HG02678 (cell line): Measurements from ENCODE around the gene ATIC.

Experiments
- ATAC-seq: cut with Tn5 transposase; IDR thresholded peaks from one replicate; pipeline ENCODE4 v1.9.1; 2021; ENCODE audit warnings: mild to moderate bottlenecking, moderate library complexity; ENCODE audit not compliant: unreplicated experiment

Gene ATIC

GRCh38 chr2:215374642-215375466 is 63.0 kb downstream of the ATIC start:
- no peak for ATAC-seq

DNA sequence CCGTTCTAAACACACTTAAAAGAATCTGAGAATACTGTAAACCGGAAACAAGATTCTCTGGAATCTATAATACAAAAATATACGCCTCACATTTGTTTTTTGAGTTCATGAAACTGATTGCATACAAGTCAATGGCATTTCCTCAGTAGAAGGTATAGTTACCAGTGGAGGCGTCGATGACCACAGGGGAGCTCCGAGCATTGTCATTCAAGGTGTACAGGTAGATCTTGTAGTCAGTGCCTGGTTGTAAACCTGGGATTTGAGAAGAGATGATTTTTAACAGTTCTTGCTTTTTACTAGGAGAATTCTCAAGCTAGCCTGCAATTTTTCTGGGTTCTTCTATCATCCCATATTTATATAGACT is 63.6 kb downstream of the ATIC start:
- no peak for ATAC-seq

- ATAC-seq = no peak
These were observed 64.4 kb downstream of the ATIC start for GRCh38 chr2:215376103-215376780.

- no peak for ATAC-seq
These were observed 65.4 kb downstream of the ATIC start for GRCh38 chr2:215377283-215377682.

- ATAC-seq = no peak
These were observed 66.2 kb downstream of the ATIC start for GRCh38 chr2:215378045-215378444.

- no peak for ATAC-seq
These were observed 67.2 kb downstream of the ATIC start for GRCh38 chr2:215379039-215379438.

DNA sequence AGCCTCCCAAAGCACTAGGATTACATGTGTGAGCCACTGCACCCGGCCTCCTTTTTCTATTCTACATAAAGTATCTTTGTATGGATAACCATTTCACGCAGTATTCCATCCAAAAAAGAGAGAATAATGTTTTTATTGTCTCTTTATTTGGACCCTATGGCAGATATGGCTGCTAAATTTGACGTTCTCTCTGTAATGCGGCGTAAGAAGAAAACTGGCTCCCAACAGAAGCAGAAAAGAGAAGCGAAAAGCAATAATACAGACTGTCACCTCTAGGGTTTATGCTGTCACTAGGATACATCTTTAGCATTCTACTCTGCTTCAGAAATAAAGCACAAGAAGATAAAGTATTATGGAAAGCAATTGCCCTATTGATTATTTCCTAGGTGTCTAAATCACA is 68.1 kb downstream of the ATIC start:
- ATAC-seq = no peak

DNA sequence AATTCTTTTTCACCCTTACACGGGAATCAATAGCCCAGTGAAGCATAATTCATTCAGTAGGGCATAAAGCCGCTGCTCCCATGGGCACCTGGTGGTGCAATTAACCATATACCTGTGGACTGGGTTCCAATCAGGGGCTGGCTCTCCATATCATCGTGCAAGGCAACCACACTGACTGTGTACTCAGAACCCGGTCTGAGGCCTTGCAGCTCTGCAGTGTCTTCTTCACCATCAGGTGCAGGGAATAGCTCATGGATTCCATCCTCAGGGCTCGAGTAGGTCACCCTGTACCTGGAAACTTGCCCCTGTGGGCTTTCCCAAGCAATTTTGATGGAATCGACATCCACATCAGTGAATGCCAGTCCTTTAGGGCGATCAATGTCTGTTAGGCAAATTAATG is 68.8 kb downstream of the ATIC start:
- ATAC-seq = no peak

DNA sequence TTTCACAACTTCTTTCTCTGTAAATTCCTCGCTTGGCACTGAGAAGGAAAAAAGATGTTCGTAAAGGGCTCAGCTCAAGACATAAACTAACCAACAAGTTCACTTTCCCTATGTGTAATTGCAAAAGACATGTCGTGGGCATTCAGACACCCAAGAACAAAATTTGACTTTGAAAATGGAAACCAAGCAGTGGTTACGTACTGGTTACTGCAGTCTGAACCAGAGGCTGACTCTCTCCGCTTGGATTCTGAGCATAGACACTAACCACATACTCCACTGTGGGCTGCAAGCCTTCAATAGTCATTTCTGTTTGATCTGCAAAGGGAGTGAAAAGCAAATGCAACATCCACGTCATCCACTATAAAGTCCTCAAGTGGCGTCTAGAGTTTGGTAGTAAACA is 70.2 kb downstream of the ATIC start:
- ATAC-seq = no peak

- ATAC-seq = no peak
These were observed 70.6 kb downstream of the ATIC start for GRCh38 chr2:215382480-215382879.

- ATAC-seq = no peak
These were observed 71.9 kb downstream of the ATIC start for GRCh38 chr2:215383652-215384279.

DNA sequence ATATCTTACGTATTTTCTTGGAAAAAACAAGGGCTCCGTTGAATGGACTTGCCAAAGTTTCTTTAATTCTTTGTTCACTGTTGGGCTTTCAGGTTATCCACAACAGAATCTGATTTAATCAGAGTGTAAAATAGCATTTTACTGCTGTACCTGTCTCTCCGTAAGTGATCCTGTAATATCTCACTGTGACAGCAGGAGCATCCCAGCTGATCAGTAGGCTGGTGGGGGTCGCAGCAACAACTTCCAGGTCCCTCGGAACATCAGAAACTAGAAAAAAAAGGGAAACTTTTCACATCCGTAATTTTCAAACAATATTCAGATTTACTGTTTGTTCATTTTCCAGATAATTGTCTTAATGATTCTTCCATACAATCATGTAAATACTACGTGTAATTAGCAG is 72.9 kb downstream of the ATIC start:
- no peak for ATAC-seq

GRCh38 chr2:215386566-215386965 is 74.7 kb downstream of the ATIC start:
- no peak for ATAC-seq

- ATAC-seq = no peak
These were observed 76.3 kb downstream of the ATIC start for GRCh38 chr2:215388002-215388728.

- no peak for ATAC-seq
These were observed 78.7 kb downstream of the ATIC start for GRCh38 chr2:215390550-215390913.

DNA sequence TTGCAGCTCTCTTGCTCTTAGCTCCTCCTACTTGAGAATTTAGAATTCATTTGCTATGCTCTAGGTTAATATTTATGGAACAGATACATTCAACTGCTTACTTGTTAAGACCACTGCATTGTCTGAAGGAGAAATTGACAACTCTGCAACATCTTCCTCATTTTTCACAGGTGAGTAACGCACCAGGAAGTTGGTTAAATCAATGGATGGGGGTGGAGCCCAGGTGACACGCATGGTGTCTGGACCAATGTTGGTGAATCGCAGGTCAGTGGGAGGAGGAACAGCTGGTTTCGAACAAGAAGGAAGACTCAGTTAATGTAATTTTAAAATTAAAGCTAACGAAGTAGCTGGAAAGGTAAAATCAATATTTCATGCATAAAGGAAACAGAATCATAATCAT is 79.7 kb downstream of the ATIC start:
- no peak for ATAC-seq

DNA sequence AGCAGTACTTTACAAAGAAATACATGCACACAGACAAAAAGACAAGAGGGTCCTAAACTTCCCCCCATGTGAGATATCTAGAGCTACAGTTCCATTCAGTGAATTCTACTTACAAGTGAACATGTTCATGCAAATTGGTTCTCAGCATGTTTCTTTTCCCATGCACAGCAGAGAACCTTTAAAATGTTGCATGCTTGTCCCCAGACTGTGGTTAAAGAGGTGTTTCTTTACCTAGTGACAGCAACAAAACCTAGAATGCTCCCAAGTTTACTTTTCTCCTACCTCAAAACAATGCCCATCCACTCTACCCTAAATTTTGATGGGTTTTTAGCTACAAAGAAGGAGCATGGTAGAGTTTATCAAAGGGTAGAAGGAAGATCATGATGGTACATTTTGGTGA is 80.3 kb downstream of the ATIC start:
- ATAC-seq = no peak

- ATAC-seq = no peak
These were observed 80.9 kb downstream of the ATIC start for GRCh38 chr2:215392687-215393270.

DNA sequence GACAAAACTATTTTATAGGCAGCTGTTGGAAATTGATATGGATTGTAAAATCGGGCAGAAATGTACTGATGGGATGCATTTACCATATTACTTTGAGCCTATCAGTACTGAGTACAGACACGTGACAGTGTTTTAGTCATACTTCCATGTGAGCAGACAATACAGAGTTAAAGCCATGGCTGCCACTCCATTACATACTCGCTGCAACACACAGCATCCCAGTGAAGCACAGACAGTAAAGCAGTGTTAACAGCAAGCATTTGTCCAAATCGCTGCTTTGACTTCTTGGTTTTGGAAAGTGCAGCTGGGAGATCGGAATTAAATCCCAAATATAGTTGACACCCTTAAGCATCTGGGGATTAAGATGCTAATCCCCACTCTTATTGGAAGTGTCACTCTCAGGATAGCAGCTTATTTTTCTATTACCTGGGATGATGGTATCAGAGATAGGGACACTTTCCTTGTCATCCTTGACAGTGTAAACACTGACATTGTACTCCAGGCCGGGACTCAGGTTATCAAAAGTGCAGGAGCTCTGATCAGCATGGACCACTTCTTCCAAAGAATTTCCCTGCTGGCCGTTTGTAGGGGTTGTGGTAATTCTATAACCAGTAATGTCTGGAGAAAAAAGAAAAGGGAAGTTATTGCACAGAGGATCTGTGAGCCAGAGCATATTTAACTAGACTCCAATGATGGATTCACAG is 82.4 kb downstream of the ATIC start:
- ATAC-seq = no peak

DNA sequence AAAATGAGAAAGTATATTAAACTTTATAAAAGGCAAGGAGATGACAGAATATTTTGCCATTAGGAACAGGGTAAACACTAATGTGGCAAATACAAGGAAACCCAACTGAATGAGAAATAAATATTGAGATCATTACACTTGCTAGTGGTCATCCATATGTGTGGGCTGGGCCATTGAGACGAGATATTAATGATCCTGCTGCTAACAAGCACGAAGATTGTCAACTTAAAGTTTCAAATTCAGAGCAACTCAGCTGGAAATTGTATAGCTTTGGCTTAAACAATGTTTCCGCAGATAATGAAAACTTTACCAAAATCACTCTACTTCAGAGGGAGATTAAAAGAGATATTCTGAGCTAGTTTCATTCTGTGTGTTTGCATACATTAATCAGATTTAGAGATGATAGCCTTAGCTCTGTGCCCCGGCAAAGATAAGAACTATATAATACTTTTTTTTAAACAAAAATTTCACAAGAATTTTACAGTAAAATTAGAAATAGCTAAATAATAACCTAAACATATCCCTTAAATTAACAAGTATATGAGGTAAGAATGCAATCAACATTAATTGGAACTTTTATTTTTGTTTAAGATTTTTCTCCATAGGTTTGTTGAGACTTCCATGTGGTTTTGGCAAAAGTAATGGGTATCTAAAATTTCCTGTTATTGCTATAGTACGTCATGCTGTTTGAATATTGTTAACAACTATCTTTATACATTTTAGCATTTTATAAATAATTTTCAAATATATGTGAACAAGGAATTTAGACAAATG is 84.0 kb downstream of the ATIC start:
- ATAC-seq = no peak
